ENCODE data around the gene VPS13C.

Gene VPS13C

GRCh38 chr15:61989667-61990066, 70.6 kb downstream of the VPS13C start:
- no peak for TF ChIP-seq USF1 (IDR thresholded peaks at IDR 0.05)
- no peak for TF ChIP-seq FOXM1 (IDR thresholded peaks at IDR 0.05; ENCODE audit: borderline replicate concordance, low read depth)
- TF ChIP-seq YY1 (IDR thresholded peaks at IDR 0.05; ENCODE audit: low read depth), result no peak
- TF ChIP-seq ZBTB7A (IDR thresholded peaks at IDR 0.05; ENCODE audit: low read depth), result no peak
- no peak for TF ChIP-seq MAX (IDR thresholded peaks at IDR 0.05)
- no peak for TF ChIP-seq EP300 (IDR thresholded peaks at IDR 0.05; ENCODE audit: borderline replicate concordance)
- no peak for TF ChIP-seq EGR1 (IDR thresholded peaks at IDR 0.05)
- no peak for TF ChIP-seq TAF1 (IDR thresholded peaks at IDR 0.05; ENCODE audit: low read depth)
- TF ChIP-seq REST (IDR thresholded peaks at IDR 0.05; ENCODE audit: low read depth), result no peak
- no peak for TF ChIP-seq CREB1 (IDR thresholded peaks at IDR 0.05; ENCODE audit: low read depth)
- no peak for TF ChIP-seq NFIC (IDR thresholded peaks at IDR 0.05)
- TF ChIP-seq TCF12 (IDR thresholded peaks at IDR 0.05; ENCODE audit: low read depth), result no peak
- no peak for TF ChIP-seq TEAD4 (IDR thresholded peaks at IDR 0.05)

- TF ChIP-seq RAD21 (IDR thresholded peaks at IDR 0.05; ENCODE audit: low read depth), result no peak
- TF ChIP-seq TCF12 (IDR thresholded peaks at IDR 0.05; ENCODE audit: low read depth), result no peak
- no peak for TF ChIP-seq TEAD4 (IDR thresholded peaks at IDR 0.05)
- no peak for TF ChIP-seq NFIC (IDR thresholded peaks at IDR 0.05)
- no peak for TF ChIP-seq FOXM1 (IDR thresholded peaks at IDR 0.05; ENCODE audit: borderline replicate concordance, low read depth)
- no peak for TF ChIP-seq MAX (IDR thresholded peaks at IDR 0.05)
- TF ChIP-seq EGR1 (IDR thresholded peaks at IDR 0.05), result no peak
- TF ChIP-seq TAF1 (IDR thresholded peaks at IDR 0.05; ENCODE audit: low read depth), result no peak
Observed at GRCh38 chr15:61987824-61988223, 72.4 kb downstream of the VPS13C start.

- TF ChIP-seq USF1 (IDR thresholded peaks at IDR 0.05) (no peak), TCF12 (IDR thresholded peaks at IDR 0.05; ENCODE audit: low read depth) (no peak), YY1 (IDR thresholded peaks at IDR 0.05; ENCODE audit: low read depth) (no peak), FOXM1 (IDR thresholded peaks at IDR 0.05; ENCODE audit: borderline replicate concordance, low read depth) (no peak), EP300 (IDR thresholded peaks at IDR 0.05; ENCODE audit: borderline replicate concordance) (no peak), CREB1 (IDR thresholded peaks at IDR 0.05; ENCODE audit: low read depth) (no peak), MAX (IDR thresholded peaks at IDR 0.05) (no peak), ZBTB7A (IDR thresholded peaks at IDR 0.05; ENCODE audit: low read depth) (no peak), TAF1 (IDR thresholded peaks at IDR 0.05; ENCODE audit: low read depth) (no peak), REST (IDR thresholded peaks at IDR 0.05; ENCODE audit: low read depth) (no peak), CEBPB (IDR thresholded peaks at IDR 0.05) (no peak), RAD21 (IDR thresholded peaks at IDR 0.05; ENCODE audit: low read depth) (no peak), TEAD4 (IDR thresholded peaks at IDR 0.05) (no peak), NFIC (IDR thresholded peaks at IDR 0.05) (no peak), EGR1 (IDR thresholded peaks at IDR 0.05) (no peak)
Observed at GRCh38 chr15:61983081-61983480, 77.2 kb downstream of the VPS13C start.

GRCh38 chr15:61978225-61978624, 82.0 kb downstream of the VPS13C start:
- TF ChIP-seq TCF12 (IDR thresholded peaks at IDR 0.05; ENCODE audit: low read depth) (no peak), CEBPB (IDR thresholded peaks at IDR 0.05) (no peak), FOXM1 (IDR thresholded peaks at IDR 0.05; ENCODE audit: borderline replicate concordance, low read depth) (no peak), YY1 (IDR thresholded peaks at IDR 0.05; ENCODE audit: low read depth) (no peak), EGR1 (IDR thresholded peaks at IDR 0.05) (no peak), MAX (IDR thresholded peaks at IDR 0.05) (no peak), CREB1 (IDR thresholded peaks at IDR 0.05; ENCODE audit: low read depth) (no peak), NFIC (IDR thresholded peaks at IDR 0.05) (no peak), ZBTB7A (IDR thresholded peaks at IDR 0.05; ENCODE audit: low read depth) (no peak), REST (IDR thresholded peaks at IDR 0.05; ENCODE audit: low read depth) (no peak), USF1 (IDR thresholded peaks at IDR 0.05) (no peak), RAD21 (IDR thresholded peaks at IDR 0.05; ENCODE audit: low read depth) (no peak), TEAD4 (IDR thresholded peaks at IDR 0.05) (no peak), EP300 (IDR thresholded peaks at IDR 0.05; ENCODE audit: borderline replicate concordance) (no peak), TAF1 (IDR thresholded peaks at IDR 0.05; ENCODE audit: low read depth) (no peak)
